IPS DF 6.9 (cell line): ENCODE measurements around the gene KRT34.
"Not testable (repeated sequence)": the region's sequence is repeated elsewhere in the genome, so short reads cannot be mapped to it uniquely, and the experiment has no call there.

Experiments
- DNase-seq: peaks from one replicate; pipeline ENCODE4 v3.0.0-alpha.2; 2013; ENCODE audit warnings: low read depth, low spot score
- H3K27ac ChIP-seq: one replicate; pipeline ENCODE4 v1.5.1; 2013; ENCODE audit warnings: low read length, control low read depth
- H3K27me3 ChIP-seq: 2 replicates; pipeline ENCODE4 v1.6.1; 2013; ENCODE audit warnings: mild to moderate bottlenecking, low read length; ENCODE audit not compliant: control insufficient read depth, insufficient read depth
- H3K36me3 ChIP-seq: 2 replicates; pipeline ENCODE4 v1.6.1; 2013; ENCODE audit warnings: low read length; ENCODE audit not compliant: control insufficient read depth, insufficient read depth
- H3K4me1 ChIP-seq: 2 replicates; pipeline ENCODE4 v1.6.1; 2013; ENCODE audit warnings: low read length; ENCODE audit not compliant: control insufficient read depth, insufficient read depth
- H3K4me3 ChIP-seq: 2 replicates; pipeline ENCODE4 v1.5.1; 2013; ENCODE audit warnings: mild to moderate bottlenecking, low read length
- H3K9me3 ChIP-seq: 2 replicates; pipeline ENCODE4 v1.6.1; 2013; ENCODE audit warnings: low read length, inconsistent platforms; ENCODE audit not compliant: control insufficient read depth, insufficient read depth
- WGBS: extraction: QIAGEN DNeasy Blood & Tissue Kit; methylation state at CpG from one replicate; pipeline ENCODE4 v1.1.7; 2013; ENCODE audit warnings: mixed read lengths, missing lambda C conversion rate; ENCODE audit not compliant: insufficient read length, insufficient coverage; 5-methylcytosine and 5-hydroxymethylcytosine counted together

KRT34 gene

DNA sequence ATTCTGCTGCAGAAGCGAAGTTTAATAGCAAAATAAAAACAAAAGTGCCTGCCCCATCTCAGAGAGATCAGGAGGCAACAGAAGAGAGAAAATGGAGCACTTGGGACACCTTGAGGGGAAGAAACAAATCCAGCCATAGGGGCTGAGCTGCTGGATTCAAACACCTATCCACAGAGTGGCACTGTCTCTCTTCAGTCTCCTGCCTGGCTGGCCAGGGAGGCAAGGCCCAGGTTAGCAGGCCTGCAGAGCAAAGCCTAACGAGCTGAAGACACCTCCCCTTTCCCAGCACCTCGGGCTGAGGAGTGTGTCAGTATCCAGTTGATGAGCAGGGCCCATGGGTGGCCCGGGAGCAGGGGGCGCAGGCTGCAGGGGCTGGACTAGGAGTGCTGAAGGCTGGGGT, 24.1 kb upstream of the KRT34 start:
- no CpG with 5 or more reads among the region's 5 CpGs for WGBS
- DNase-seq = no peak
- Histone ChIP-seq H3K4me1 (no peaks in the 10 kb centered on the region), H3K27ac (no peak overlapping the region), H3K36me3 (no peaks in the 10 kb centered on the region), H3K27me3 (no peaks in the 10 kb centered on the region), H3K4me3 (no peak overlapping the region), H3K9me3 (no peaks in the 10 kb centered on the region)

- Histone ChIP-seq H3K4me1 (no peaks in the 10 kb centered on the region), H3K4me3 (no peak overlapping the region), H3K36me3 (no peaks in the 10 kb centered on the region), H3K27me3 (no peaks in the 10 kb centered on the region), H3K27ac (no peak overlapping the region), H3K9me3 (no peaks in the 10 kb centered on the region)
- no peak for DNase-seq
- WGBS = no CpG with 5 or more reads among the region's 7 CpGs
Measured at GRCh38 chr17:41404024-41404671, 22.0 kb upstream of the KRT34 start.

DNA sequence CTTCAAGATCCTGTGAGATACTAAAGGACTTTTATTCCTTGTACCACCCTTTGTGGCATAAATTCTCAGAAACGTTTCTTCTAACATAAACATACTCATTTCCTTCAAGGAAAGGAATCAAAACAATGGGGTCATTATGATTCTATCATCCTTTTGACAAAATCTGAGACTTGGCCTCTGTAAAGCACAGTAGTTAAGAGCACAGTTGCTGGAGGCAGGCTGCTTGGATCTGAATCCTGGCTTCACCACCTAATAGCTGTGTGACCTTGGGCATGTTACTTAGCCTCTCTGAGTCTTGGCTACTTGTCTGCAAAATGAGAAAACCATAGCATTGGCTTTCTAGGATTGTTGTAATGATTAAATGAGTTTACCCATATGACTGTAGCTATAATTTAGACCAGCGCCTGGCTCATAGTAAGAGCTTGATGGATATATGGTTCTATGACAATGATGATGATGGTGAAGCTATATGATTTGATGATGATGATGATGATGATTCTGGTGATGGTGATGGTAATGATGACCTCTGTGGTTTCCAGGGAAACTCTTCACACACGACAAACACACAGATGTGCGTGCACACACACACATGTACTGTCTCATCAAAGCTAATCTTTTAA, 21.4 kb upstream of the KRT34 start:
- H3K27ac ChIP-seq = no peak overlapping the region
- no CpG with 5 or more reads among the region's 4 CpGs for WGBS
- H3K9me3 ChIP-seq = no peaks in the 10 kb centered on the region
- H3K27me3 ChIP-seq = no peaks in the 10 kb centered on the region
- H3K4me1 ChIP-seq = no peaks in the 10 kb centered on the region
- no peak for DNase-seq
- no peak overlapping the region for H3K4me3 ChIP-seq
- no peaks in the 10 kb centered on the region for H3K36me3 ChIP-seq

DNA sequence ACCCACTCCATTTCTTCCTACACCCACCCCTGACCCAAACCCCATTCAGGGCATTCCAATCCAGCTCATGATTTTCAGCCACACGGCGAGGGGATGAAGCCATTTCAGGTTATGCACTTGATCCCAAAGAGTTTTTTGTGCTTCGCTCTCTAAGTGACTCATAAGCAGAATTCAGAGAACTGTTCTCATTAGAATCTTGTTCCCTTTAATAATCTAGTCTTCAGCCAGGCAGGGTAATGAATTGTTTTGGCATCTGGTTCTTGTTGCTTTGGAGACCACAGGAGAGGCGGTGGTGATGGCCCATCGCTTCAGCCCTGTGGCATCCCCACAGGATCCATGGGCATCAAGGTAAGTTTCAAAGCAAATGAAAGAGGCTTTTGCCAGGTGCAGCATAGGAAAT, 20.1 kb upstream of the KRT34 start:
- DNase-seq = no peak
- Histone ChIP-seq H3K27me3 (no peaks in the 10 kb centered on the region), H3K9me3 (no peaks in the 10 kb centered on the region), H3K4me1 (no peaks in the 10 kb centered on the region), H3K36me3 (no peaks in the 10 kb centered on the region), H3K4me3 (no peak overlapping the region), H3K27ac (no peak overlapping the region)
- WGBS = no CpG with 5 or more reads among the region's 5 CpGs

DNA sequence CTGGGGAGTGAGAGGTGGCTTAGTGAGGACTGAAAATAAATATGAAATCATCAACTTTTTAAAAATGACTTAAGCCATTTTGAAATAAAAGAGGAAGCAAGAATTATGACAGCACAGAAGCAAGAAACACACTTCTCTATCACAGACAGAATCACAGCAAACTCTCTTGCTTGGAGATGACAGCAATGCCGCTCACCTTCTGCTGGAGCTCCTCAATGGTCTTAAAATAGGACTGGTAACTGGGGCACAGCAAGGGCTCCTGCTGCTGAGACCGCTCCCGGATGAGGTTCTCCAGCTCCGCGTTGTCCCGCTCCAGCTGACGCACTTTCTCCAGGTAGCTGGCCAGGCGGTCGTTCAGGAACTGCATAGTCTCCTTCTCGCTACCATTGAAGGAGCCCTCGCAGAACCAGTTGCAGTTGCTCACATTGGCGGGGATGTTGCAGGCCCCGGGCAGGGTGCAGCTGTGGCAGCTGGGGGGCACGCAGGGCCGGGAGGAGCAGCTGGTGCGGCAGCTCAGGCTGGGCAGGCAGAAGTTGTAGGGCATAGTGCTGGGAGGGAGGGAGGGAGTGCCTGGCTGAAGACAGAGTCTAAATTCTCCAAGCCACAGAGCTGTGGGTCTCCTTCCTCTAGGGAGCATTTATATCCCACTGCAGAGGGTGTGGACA, 15.0 kb upstream of the KRT34 start, which contains the start of gene KRT31:
TSS of gene KRT31 (minus strand) at position 613 of the 665 bp plus-strand sequence. CDS start at position 544, 69 bp downstream.
- DNase-seq = no peak
- Histone ChIP-seq H3K4me3 (no peak within 1 kb of the TSS), H3K4me1 (no peaks in the 10 kb centered on the region), H3K36me3 (no peaks in the 10 kb centered on the region), H3K27ac (no peak within 1 kb of the TSS), H3K9me3 (no peaks in the 10 kb centered on the region), H3K27me3 (no peaks in the 10 kb centered on the region)
- no CpG with 5 or more reads among the region's 16 CpGs for WGBS

GRCh38 chr17:41396340-41396739, 14.2 kb upstream of the KRT34 start:
- no peak overlapping the region for H3K4me3 ChIP-seq
- no CpG with 5 or more reads among the region's 7 CpGs for WGBS
- no peak for DNase-seq
- no peaks in the 10 kb centered on the region for H3K27me3 ChIP-seq
- no peaks in the 10 kb centered on the region for H3K9me3 ChIP-seq
- H3K36me3 ChIP-seq = no peaks in the 10 kb centered on the region
- no peak overlapping the region for H3K27ac ChIP-seq
- no peaks in the 10 kb centered on the region for H3K4me1 ChIP-seq

GRCh38 chr17:41395611-41396010, 13.5 kb upstream of the KRT34 start:
- no CpG with 5 or more reads among the region's 1 CpG for WGBS

GRCh38 chr17:41395044-41395443, 12.9 kb upstream of the KRT34 start:
- WGBS = no CpG with 5 or more reads among the region's 12 CpGs
- not testable (repeated sequence) for H3K9me3 ChIP-seq, H3K4me1 ChIP-seq, DNase-seq, H3K27me3 ChIP-seq, H3K4me3 ChIP-seq, H3K27ac ChIP-seq, H3K36me3 ChIP-seq

More at GRCh38 chr17:41395611-41396010, 13.5 kb upstream of the KRT34 start:
- no peak for DNase-seq
- H3K4me1 ChIP-seq = no peaks in the 10 kb centered on the region
- no peak overlapping the region for H3K27ac ChIP-seq
- H3K27me3 ChIP-seq = no peaks in the 10 kb centered on the region
- H3K4me3 ChIP-seq = no peak overlapping the region
- no peaks in the 10 kb centered on the region for H3K36me3 ChIP-seq
- H3K9me3 ChIP-seq = no peaks in the 10 kb centered on the region

DNA sequence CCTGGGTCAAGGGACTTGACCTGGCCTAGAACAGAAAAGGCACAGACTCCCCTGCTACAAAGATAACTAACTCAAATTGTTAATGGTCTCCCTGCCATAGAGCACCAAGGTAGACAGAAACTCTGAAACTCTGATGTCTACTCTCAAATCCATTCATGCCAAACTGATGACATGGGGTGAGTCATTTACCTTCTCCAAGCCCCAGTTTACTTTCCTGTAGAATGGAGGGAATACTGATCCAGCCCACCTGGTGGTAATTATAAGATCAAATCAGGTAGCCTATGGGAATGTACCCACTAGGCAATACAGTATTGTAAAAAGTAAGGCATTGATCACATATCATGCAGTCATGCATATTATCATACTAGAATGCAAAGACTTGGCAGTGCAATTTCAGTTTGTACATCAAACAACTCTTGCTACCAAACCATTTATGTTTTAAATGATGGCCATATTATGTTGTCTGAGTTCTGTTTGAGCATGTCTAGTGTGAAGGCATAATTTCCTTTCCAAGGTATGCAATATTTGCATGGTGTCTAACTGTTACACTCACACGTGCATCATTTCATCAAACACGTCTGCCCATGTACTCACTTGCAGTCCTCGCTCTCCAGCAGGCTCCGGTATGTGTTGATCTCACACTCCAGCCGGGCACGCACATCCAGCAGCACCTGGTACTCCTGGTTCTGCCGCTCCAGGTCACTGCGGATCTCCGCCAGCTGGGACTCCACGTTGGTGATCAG, 12.3 kb upstream of the KRT34 start:
- WGBS = no CpG with 5 or more reads among the region's 10 CpGs
- no peaks in the 10 kb centered on the region for H3K9me3 ChIP-seq
- no peak overlapping the region for H3K27ac ChIP-seq
- DNase-seq = no peak
- H3K36me3 ChIP-seq = no peaks in the 10 kb centered on the region
- no peak overlapping the region for H3K4me3 ChIP-seq
- no peaks in the 10 kb centered on the region for H3K27me3 ChIP-seq
- H3K4me1 ChIP-seq = no peaks in the 10 kb centered on the region

DNA sequence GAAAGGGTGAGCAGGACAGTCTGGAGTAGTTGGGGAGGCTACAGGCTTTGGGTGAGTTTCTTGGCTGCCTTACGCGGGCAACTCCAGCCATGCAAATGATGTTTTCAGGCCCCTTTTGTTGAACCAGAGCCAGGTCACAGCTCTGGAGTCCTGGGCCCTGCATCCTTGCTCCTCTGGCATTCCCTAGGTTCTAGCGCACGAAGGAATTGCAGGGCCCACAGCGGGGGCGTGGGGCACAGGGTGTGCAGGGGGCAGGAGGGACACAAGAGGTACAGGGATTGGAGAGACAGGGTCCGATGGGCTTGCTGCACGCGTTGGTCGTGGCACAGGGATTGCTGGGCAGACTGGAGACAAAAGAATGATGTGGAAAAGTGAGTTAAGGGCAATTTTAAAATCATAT, 11.7 kb upstream of the KRT34 start:
- H3K27ac ChIP-seq = no peak overlapping the region
- WGBS = no CpG with 5 or more reads among the region's 10 CpGs
- no peak overlapping the region for H3K4me3 ChIP-seq
- no peak for DNase-seq
- no peaks in the 10 kb centered on the region for H3K9me3 ChIP-seq
- H3K27me3 ChIP-seq = no peaks in the 10 kb centered on the region
- H3K4me1 ChIP-seq = no peaks in the 10 kb centered on the region
- H3K36me3 ChIP-seq = no peaks in the 10 kb centered on the region
